HFFc6 (cell line): Measurements from ENCODE around the gene RTRAF. TPM values are rescaled to one million over a fixed set of nuclear protein-coding genes. Genes with fewer than 3 reads are reported as not detected.

Experiments used
- DNase-seq: peaks from one replicate; pipeline ENCODE4 v3.0.0-alpha.2; 2018
- H3K27ac Mint-ChIP-seq: 2 replicates; pipeline ENCODE4 v1.8.0; 2020; ENCODE audit warnings: mild to moderate bottlenecking, mixed read lengths
- H3K27me3 Mint-ChIP-seq: 2 replicates; pipeline ENCODE4 v1.8.0; 2021; ENCODE audit warnings: mild to moderate bottlenecking, moderate library complexity, mixed read lengths; ENCODE audit not compliant: insufficient read depth
- H3K36me3 Mint-ChIP-seq: 2 replicates; pipeline ENCODE4 v1.8.0; 2021; ENCODE audit warnings: low read depth, mixed read lengths
- H3K4me1 Mint-ChIP-seq: 2 replicates; pipeline ENCODE4 v1.8.0; 2020; ENCODE audit warnings: low read depth, mixed read lengths
- H3K4me3 Mint-ChIP-seq: 2 replicates; pipeline ENCODE4 v1.8.0; 2020; ENCODE audit warnings: mild to moderate bottlenecking, moderate library complexity, mixed read lengths
- H3K9me3 Mint-ChIP-seq: 2 replicates; pipeline ENCODE4 v1.8.0; 2020; ENCODE audit warnings: mild to moderate bottlenecking, mixed read lengths
- CTCF ChIP-seq: fragments of 200-600 bp; sonication (generic); IDR thresholded peaks from 2 replicates; pipeline ENCODE4 v1.5.0; 2021; ENCODE audit warnings: antibody characterized with exemption, mild to moderate bottlenecking
- total RNA-seq, 6 experiments: library from RNA; stranded (reverse); fragmentation: NEBNext Ultra II Directional; extraction: Animal tissue kit (Norgen Biotek cat#: 25700); gene quantifications; 2 replicates in 1 of 6; 3 replicates in 5 of 6; pipeline ENCODE4 v1.2.3, GENCODE V29; 2021

The RTRAF gene
- total RNA-seq, 6 experiments from 2014 or later: 161 to 181 (median 179) TPM

GRCh38 chr14:52011523-52011922 lies 22.2 kb downstream of the RTRAF start:
- Mint-ChIP-seq H3K27ac (no peak overlapping the region; the same call in 1 of the 2 replicates), H3K4me3 (no peak overlapping the region), H3K36me3 (peaks cover 61% of the 10 kb centered on the region), H3K4me1 (no peaks in the 10 kb centered on the region; the same call in 1 of the 2 replicates), H3K9me3 (no peaks in the 10 kb centered on the region), H3K27me3 (no peaks in the 10 kb centered on the region; the same call in 1 of the 2 replicates)
- DNase-seq: no peak
- no peak for TF ChIP-seq CTCF

GRCh38 chr14:52012635-52013034 lies 23.3 kb downstream of the RTRAF start:
- H3K36me3 Mint-ChIP-seq: peaks cover 66% of the 10 kb centered on the region
- no peaks in the 10 kb centered on the region; the same call in 1 of the 2 replicates for H3K27me3 Mint-ChIP-seq
- H3K9me3 Mint-ChIP-seq: no peaks in the 10 kb centered on the region
- no peak overlapping the region for H3K27ac Mint-ChIP-seq
- H3K4me1 Mint-ChIP-seq: peaks cover 6% of the 10 kb centered on the region
- TF ChIP-seq CTCF: no peak
- H3K4me3 Mint-ChIP-seq: no peak overlapping the region
- no peak for DNase-seq

- H3K27me3 Mint-ChIP-seq: no peaks in the 10 kb centered on the region; the same call in 1 of the 2 replicates
- no peak overlapping the region for H3K27ac Mint-ChIP-seq
- H3K4me1 Mint-ChIP-seq: peaks cover 20% of the 10 kb centered on the region
- H3K36me3 Mint-ChIP-seq: peaks cover 68% of the 10 kb centered on the region
- DNase-seq: no peak
- H3K9me3 Mint-ChIP-seq: no peaks in the 10 kb centered on the region
- peak; percentile 66 for TF ChIP-seq CTCF
- no peak overlapping the region for H3K4me3 Mint-ChIP-seq
These were observed 24.7 kb downstream of the RTRAF start for GRCh38 chr14:52013984-52014600.

GRCh38 chr14:52014601-52015267 lies 25.4 kb downstream of the RTRAF start:
- no peak for DNase-seq
- no peak overlapping the region for H3K4me3 Mint-ChIP-seq
- H3K36me3 Mint-ChIP-seq: peaks cover 68% of the 10 kb centered on the region
- peaks cover 20% of the 10 kb centered on the region for H3K4me1 Mint-ChIP-seq
- no peaks in the 10 kb centered on the region; the same call in 1 of the 2 replicates for H3K27me3 Mint-ChIP-seq
- TF ChIP-seq CTCF: no peak
- no peak overlapping the region for H3K27ac Mint-ChIP-seq
- H3K9me3 Mint-ChIP-seq: no peaks in the 10 kb centered on the region

GRCh38 chr14:52015411-52016030 lies 26.2 kb downstream of the RTRAF start:
- Mint-ChIP-seq H3K27ac (0 out of 2 replicates have a peak overlapping the region, but pooled peaks have one; percentile 22), H3K36me3 (peaks cover 71% of the 10 kb centered on the region), H3K27me3 (no peaks in the 10 kb centered on the region; the same call in 1 of the 2 replicates), H3K4me1 (peaks cover 20% of the 10 kb centered on the region), H3K9me3 (no peaks in the 10 kb centered on the region), H3K4me3 (no peak overlapping the region)
- peak; percentile 71 for TF ChIP-seq CTCF
- no peak for DNase-seq
